ENCODE results near the gene INTS4.

- no peak for TF ChIP-seq POLR2A (IDR thresholded peaks at IDR 0.05; ENCODE audit: control extremely low read depth in 1 of 2, low read depth in 2 of 2, low read length in 2 of 2)
- no peak for TF ChIP-seq SIN3A (conservative IDR thresholded peaks at IDR 0.05 in 1 of 2, IDR thresholded peaks at IDR 0.05 in 1 of 2; ENCODE audit: low read depth in 1 of 2, low read length in 2 of 2)
- no peak for TF ChIP-seq CTCF (IDR thresholded peaks at IDR 0.05; ENCODE audit: control extremely low read depth in 1 of 3, insufficient read depth in 1 of 3, low read depth in 1 of 3, low read length in 3 of 3)
- TF ChIP-seq MAX (IDR thresholded peaks at IDR 0.05), result no peak
- TF ChIP-seq MAFK (IDR thresholded peaks at IDR 0.05; ENCODE audit: low read depth, low read length), result no peak
- no peak for TF ChIP-seq ATF3 (IDR thresholded peaks at IDR 0.05; ENCODE audit: insufficient read depth, low read depth, low read length)
Observed at GRCh38 chr11:78033040-78033439, 38.6 kb upstream of the INTS4 start.
